Vagina (tissue), 2 donors: ENCODE measurements around the gene PIERCE2. TPM values are rescaled to one million over a fixed set of nuclear protein-coding genes. Genes with fewer than 3 reads are reported as not detected.
A peak's percentile ranks its signal among the peaks of the same experiment; 100 is the strongest.
"Not testable (repeated sequence)": the region's sequence is repeated elsewhere in the genome, so short reads cannot be mapped to it uniquely, and the experiment has no call there.

Source experiments
- DNase-seq, 2 donors: peaks; one replicate each; pipeline ENCODE4 v3.0.0-alpha.2; 2017; ENCODE audit errors: extremely low spot score in 2 of 2
- H3K27ac ChIP-seq: fragments of 200-600 bp; sonication (generic); one replicate; pipeline ENCODE4 v1.5.1; 2019
- H3K27me3 ChIP-seq: fragments of 200-600 bp; sonication (generic); one replicate; pipeline ENCODE4 v1.5.1; 2019
- H3K36me3 ChIP-seq, 2 donors: fragments of 200-600 bp; sonication (generic); one replicate each; pipeline ENCODE4 v1.5.1; 2017 to 2019
- H3K4me1 ChIP-seq: fragments of 200-600 bp; sonication (generic); one replicate; pipeline ENCODE4 v1.5.1; 2019
- H3K4me3 ChIP-seq, 2 donors: fragments of 200-600 bp; sonication (generic); 1 replicate in 1 of 2; 2 replicates in 1 of 2; pipeline ENCODE4 v1.5.1; 2016 to 2019
- H3K9me3 ChIP-seq: fragments of 200-600 bp; sonication (generic); one replicate; pipeline ENCODE4 v1.5.1; 2019
- CTCF ChIP-seq, 3 experiments: fragments of 450-650 bp in 2 of 3; fragments of 200-600 bp in 1 of 3; sonication (generic) in 1 of 3; IDR thresholded peaks; one replicate each; pipeline ENCODE4 v1.5.1; 2017 to 2019; ENCODE audit warnings: antibody characterized with exemption in 3 of 3, mild to moderate bottlenecking in 2 of 3, moderate library complexity in 2 of 3
- POLR2A ChIP-seq, 2 donors: fragments of 450-650 bp; IDR thresholded peaks; one replicate each; pipeline ENCODE4 v1.6.1; 2017; ENCODE audit warnings: antibody characterized with exemption in 2 of 2, mild to moderate bottlenecking in 2 of 2, moderate library complexity in 2 of 2
- POLR2AphosphoS5 ChIP-seq, 2 donors: sonication (generic); formaldehyde crosslinking; IDR thresholded peaks; one replicate each; pipeline ENCODE4 v1.9.0; 2017; ENCODE audit warnings: antibody characterized with exemption in 2 of 2, mild to moderate bottlenecking in 2 of 2, low read depth in 1 of 2; ENCODE audit not compliant: insufficient read depth in 1 of 2
- intact Hi-C: fragments of 100-400 bp; cut with DNase I; formaldehyde crosslinking; loops from one replicate; pipeline ENCODE4 v1.15.1; 2023
- total RNA-seq: library from RNA; depleted of rRNA; stranded (reverse); fragments of >200 nt; gene quantifications from one replicate; pipeline ENCODE4 v1.2.3, GENCODE V29; 2016

Gene PIERCE2
- total RNA-seq, 1 donor from 2014 or later, result not detected

GRCh38 chr15:55403531-55403930, 4.8 kb upstream of the PIERCE2 start:
- no peak for DNase-seq
- Histone ChIP-seq H3K9me3 (no peaks in the 10 kb centered on the region), H3K27ac (no peak overlapping the region), H3K4me1 (peaks cover 40% of the 10 kb centered on the region), H3K27me3 (no peaks in the 10 kb centered on the region), H3K36me3 (no peaks in the 10 kb centered on the region), H3K4me3 (no peak overlapping the region)
- TF ChIP-seq CTCF (IDR thresholded peaks at IDR 0.05) (no peak), POLR2AphosphoS5 (IDR thresholded peaks at IDR 0.05; ENCODE audit: insufficient read depth in 1 of 2, low read depth in 1 of 2) (no peak), POLR2A (IDR thresholded peaks at IDR 0.05) (no peak)
- intact Hi-C loops, result no loop called here

GRCh38 chr15:55407498-55408011, 740 bp upstream of the PIERCE2 start:
- peak overlapping the region; percentile 84 for H3K27ac ChIP-seq
- TF ChIP-seq POLR2AphosphoS5 (IDR thresholded peaks at IDR 0.05; ENCODE audit: insufficient read depth in 1 of 2, low read depth in 1 of 2), result no peak
- TF ChIP-seq POLR2A (IDR thresholded peaks at IDR 0.05), result no peak
- H3K36me3 ChIP-seq, result no peaks in the 10 kb centered on the region
- H3K27me3 ChIP-seq, result no peaks in the 10 kb centered on the region
- H3K4me3 ChIP-seq, result peak overlapping the region; percentile 68 to 73
- no peaks in the 10 kb centered on the region for H3K9me3 ChIP-seq
- intact Hi-C loops, result no loop called here
- DNase-seq, result peak in 1 of 2 donors; percentile 89
- H3K4me1 ChIP-seq, result peaks cover 47% of the 10 kb centered on the region

GRCh38 chr15:55408976-55409375, 681 bp downstream of the PIERCE2 start:
- H3K27me3 ChIP-seq, intact Hi-C loops, H3K36me3 ChIP-seq, DNase-seq, H3K9me3 ChIP-seq: not testable (repeated sequence)
- peak overlapping the region; percentile 68 to 73 for H3K4me3 ChIP-seq
- peaks cover 40% of the 10 kb centered on the region for H3K4me1 ChIP-seq
- peak overlapping the region; percentile 84 for H3K27ac ChIP-seq

- H3K4me1 ChIP-seq, H3K4me3 ChIP-seq, H3K27ac ChIP-seq, intact Hi-C loops, H3K27me3 ChIP-seq, H3K36me3 ChIP-seq, DNase-seq, H3K9me3 ChIP-seq: not testable (repeated sequence)
These were observed 9.4 kb downstream of the PIERCE2 start for GRCh38 chr15:55417678-55418077.

- Histone ChIP-seq H3K27me3 (no peaks in the 10 kb centered on the region), H3K4me1 (no peaks in the 10 kb centered on the region), H3K9me3 (no peaks in the 10 kb centered on the region), H3K27ac (no peak overlapping the region), H3K4me3 (no peak overlapping the region), H3K36me3 (no peaks in the 10 kb centered on the region)
- intact Hi-C loops, result no loop called here
- no peak for DNase-seq
- TF ChIP-seq CTCF (IDR thresholded peaks at IDR 0.05) (no peak), POLR2A (IDR thresholded peaks at IDR 0.05) (no peak), POLR2AphosphoS5 (IDR thresholded peaks at IDR 0.05; ENCODE audit: insufficient read depth in 1 of 2, low read depth in 1 of 2) (no peak)
These were observed 12.0 kb downstream of the PIERCE2 start for GRCh38 chr15:55420171-55420866.

- TF ChIP-seq CTCF (IDR thresholded peaks at IDR 0.05) (no peak), POLR2AphosphoS5 (IDR thresholded peaks at IDR 0.05; ENCODE audit: insufficient read depth in 1 of 2, low read depth in 1 of 2) (no peak), POLR2A (IDR thresholded peaks at IDR 0.05) (no peak)
These were observed 13.8 kb downstream of the PIERCE2 start for GRCh38 chr15:55422089-55422488.

More at GRCh38 chr15:55422089-55422488, 13.8 kb downstream of the PIERCE2 start:
- Histone ChIP-seq H3K4me3 (no peak overlapping the region), H3K9me3 (no peaks in the 10 kb centered on the region), H3K36me3 (no peaks in the 10 kb centered on the region), H3K27me3 (no peaks in the 10 kb centered on the region), H3K27ac (no peak overlapping the region), H3K4me1 (no peaks in the 10 kb centered on the region)
- intact Hi-C loops, result no loop called here
- no peak for DNase-seq
